GM12878 (cell line): ENCODE measurements around the gene RRP12. TPM values are rescaled to one million over a fixed set of nuclear protein-coding genes. Genes with fewer than 3 reads are reported as not detected.
A peak's percentile ranks its signal among the peaks of the same experiment; 100 is the strongest.

Source experiments
- ATAC-seq: fragments of 200-7000 bp; cut with Tn5 transposase; 3 replicates; pipeline ENCODE4 v1.9.1; 2020; ENCODE audit warnings: mild to moderate bottlenecking, moderate library complexity
- Bru-seq: library from RNA; stranded (reverse); fragments of 400-500 nt; gene quantifications from one replicate; lab custom pipeline; 2021; lab: Mats Ljungman, UMichigan
- BruChase-seq, 2 experiments: library from RNA; stranded (reverse); fragments of 400-500 nt; gene quantifications; one replicate each; lab custom pipeline; 2021; lab: Mats Ljungman, UMichigan
- BruUV-seq: library from RNA; stranded (reverse); fragments of 400-500 nt; replicated peaks from 2 replicates; lab custom pipeline; 2021; lab: Mats Ljungman, UMichigan
- CTCF ChIA-PET: fragments of 300-600 bp; sonication (Branson Sonifier 250); formaldehyde crosslinking; extraction: SDS; loops from one replicate; lab custom pipeline; 2021; ENCODE audit warnings: inconsistent platforms; lab: Yijun Ruan, JAX
- POLR2A ChIA-PET: fragments of 350-600 bp; formaldehyde crosslinking; extraction: SDS; loops from one replicate; lab custom pipeline; 2021; ENCODE audit warnings: inconsistent platforms; lab: Charles Lee
- RAD21 ChIA-PET: fragments of 300-600 bp; sonication (Branson Sonifier 250); formaldehyde crosslinking; loops from one replicate; lab custom pipeline; 2023; ENCODE audit warnings: antibody characterized with exemption; ENCODE audit not compliant: unreplicated experiment; lab: Charles Lee
- SMC1A ChIA-PET: fragments of 300-600 bp; sonication (Branson Sonifier 250); formaldehyde crosslinking; loops from one replicate; lab custom pipeline; 2023; ENCODE audit not compliant: unreplicated experiment, uncharacterized antibody; lab: Charles Lee
- DNase-seq: peaks from one replicate; pipeline ENCODE4 v3.0.0-alpha.2; 2011; ENCODE audit warnings: low read depth, low spot score
- FAIRE-seq: peaks from 3 replicates; lab custom pipeline; 2011; peaks lifted over from hg19 to GRCh38; lab: Jason Lieb, UNC
- H2AFZ ChIP-seq: 2 replicates; pipeline ENCODE4 v1.6.0; 2011; ENCODE audit warnings: low read depth, low read length, control low read depth; ENCODE audit not compliant: control insufficient read depth
- H3K27ac ChIP-seq: 2 replicates; pipeline ENCODE4 v1.5.1; 2011; ENCODE audit warnings: control low read depth; ENCODE audit not compliant: control insufficient read depth, insufficient read depth
- H3K27me3 ChIP-seq, 2 experiments: replicated peaks in 1 of 2; 2 replicates each; pipeline versions ENCODE4 v1.6.0 to v1.6.1; 2011; ENCODE audit warnings: low read length in 1 of 2; ENCODE audit not compliant: control insufficient read depth in 2 of 2, insufficient read depth in 2 of 2
- H3K36me3 ChIP-seq, 2 experiments: 2 replicates each; pipeline ENCODE4 v1.5.1; 2011; ENCODE audit warnings: low read length in 1 of 2; ENCODE audit not compliant: control insufficient read depth in 2 of 2, insufficient read depth in 2 of 2
- H3K4me1 ChIP-seq: 2 replicates; pipeline ENCODE4 v1.6.1; 2011; ENCODE audit warnings: mild to moderate bottlenecking, low read length, moderate library complexity, mixed read lengths; ENCODE audit not compliant: control insufficient read depth, insufficient read depth
- H3K4me2 ChIP-seq: 2 replicates; pipeline ENCODE4 v1.6.0; 2011; ENCODE audit warnings: control low read depth; ENCODE audit not compliant: control insufficient read depth, insufficient read depth
- H3K4me3 ChIP-seq: fragments of 200-600 bp; sonication (generic); 2 replicates; pipeline ENCODE4 v1.5.1; 2016
- H3K79me2 ChIP-seq: 2 replicates; pipeline ENCODE4 v1.6.0; 2011; ENCODE audit warnings: low read length; ENCODE audit not compliant: control insufficient read depth, insufficient read depth
- H3K9ac ChIP-seq: 2 replicates; pipeline ENCODE4 v1.8.0; 2011; ENCODE audit warnings: low read length, control low read depth, mixed read lengths; ENCODE audit not compliant: control insufficient read depth, insufficient read depth
- H3K9me3 ChIP-seq: replicated peaks from 3 replicates; pipeline ENCODE4 v1.5.1; 2011; ENCODE audit warnings: mild to moderate bottlenecking, low read length; ENCODE audit not compliant: control insufficient read depth, insufficient read depth
- H4K20me1 ChIP-seq: 2 replicates; pipeline ENCODE4 v1.6.0; 2011; ENCODE audit not compliant: control insufficient read depth, insufficient read depth
- CHD4 ChIP-seq: fragments of 200-600 bp; sonication (generic); IDR thresholded peaks from 2 replicates; pipeline ENCODE4 v1.6.1; 2016; ENCODE audit warnings: mild to moderate bottlenecking
- CREM ChIP-seq: IDR thresholded peaks from 2 replicates; pipeline ENCODE4 v1.6.1; 2014; ENCODE audit warnings: antibody characterized with exemption, low read depth
- KLF5 ChIP-seq: fragments of 450-650 bp; IDR thresholded peaks from 2 replicates; pipeline ENCODE4 v1.6.1; 2014; ENCODE audit warnings: mild to moderate bottlenecking; ENCODE audit not compliant: partially characterized antibody
- PML ChIP-seq: IDR thresholded peaks from 2 replicates; pipeline ENCODE4 v1.6.1; 2012; ENCODE audit warnings: low read length, inconsistent platforms
- STAT1 ChIP-seq: fragments of 450-650 bp; conservative IDR thresholded peaks from 2 replicates; pipeline ENCODE4 v1.6.1; 2014; ENCODE audit warnings: antibody characterized with exemption, mild to moderate bottlenecking
- WRNIP1 ChIP-seq: IDR thresholded peaks from 2 replicates; pipeline ENCODE4 v1.6.1; 2011; ENCODE audit warnings: low read depth, low read length, improper control_type of control experiment, borderline replicate concordance
- WGBS: methylation state at CpG from one replicate; pipeline ENCODE4 v1.1.6; 2016; ENCODE audit warnings: low lambda C conversion rate; ENCODE audit not compliant: insufficient replicate concordance, insufficient coverage; ENCODE audit errors: missing lambda C conversion rate; 5-methylcytosine and 5-hydroxymethylcytosine counted together
- in situ Hi-C: fragments of 300-500 bp; cut with MboI; formaldehyde crosslinking; loops from 9 replicates; pipeline ENCODE4 v1.14.3; 2018; ENCODE audit warnings: mixed read lengths
- intact Hi-C: fragments of 100-400 bp; cut with micrococcal nuclease; formaldehyde crosslinking; loops from one replicate; pipeline ENCODE4 v1.14.2; 2022; ENCODE audit not compliant: unreplicated experiment
- long read RNA-seq, 2 experiments: library from polyadenylated mRNA; unstranded; transcript quantifications; one replicate each; pipeline ENCODE4 v2.0.0, GENCODE V29; 2019 to 2020
- polyA minus RNA-seq, 3 experiments: library from RNA; depleted of rRNA, polyadenylated mRNA; stranded (reverse); fragments of >200 nt; gene quantifications; 2 replicates each; pipeline ENCODE4 v1.2.3, GENCODE V29; 2011
- polyA plus RNA-seq, 11 experiments: library from polyadenylated mRNA; depleted of rRNA in 4 of 11; unstranded in 6 of 11; stranded (reverse) in 5 of 11; fragments of >200 nt; fragmentation: Nextera tagmentation in 4 of 11; fragmentation: Illumina TruSeq in 1 of 11; extraction: Ambion mirVana in 4 of 11; extraction: Trizol in 1 of 11; gene quantifications; 1 replicate in 1 of 11; 2 replicates in 10 of 11; pipeline versions ENCODE4 v1.2.1 to v1.2.3, GENCODE V29; 2011 to 2016; ENCODE audit warnings: inconsistent platforms in 2 of 11, missing spikeins in 2 of 11, low read depth in 1 of 11
- total RNA-seq, 4 experiments: library from RNA; depleted of rRNA in 3 of 4; stranded (reverse); fragments of >200 nt in 3 of 4; fragmentation: Illumina TruSeq in 1 of 4; extraction: Trizol in 1 of 4; gene quantifications; 2 replicates each; pipeline versions ENCODE4 v1.2.1 to v1.2.3, GENCODE V29; 2013 to 2021
- TF ChIP-seq, protein P1 (sequence below): IDR thresholded peaks from 2 replicates; pipeline ENCODE4 v1.6.1; 2012; ENCODE audit warnings: improper control_type of control experiment, low read depth, low read length; ENCODE audit not compliant: insufficient replicate concordance

Gene RRP12, protein sequence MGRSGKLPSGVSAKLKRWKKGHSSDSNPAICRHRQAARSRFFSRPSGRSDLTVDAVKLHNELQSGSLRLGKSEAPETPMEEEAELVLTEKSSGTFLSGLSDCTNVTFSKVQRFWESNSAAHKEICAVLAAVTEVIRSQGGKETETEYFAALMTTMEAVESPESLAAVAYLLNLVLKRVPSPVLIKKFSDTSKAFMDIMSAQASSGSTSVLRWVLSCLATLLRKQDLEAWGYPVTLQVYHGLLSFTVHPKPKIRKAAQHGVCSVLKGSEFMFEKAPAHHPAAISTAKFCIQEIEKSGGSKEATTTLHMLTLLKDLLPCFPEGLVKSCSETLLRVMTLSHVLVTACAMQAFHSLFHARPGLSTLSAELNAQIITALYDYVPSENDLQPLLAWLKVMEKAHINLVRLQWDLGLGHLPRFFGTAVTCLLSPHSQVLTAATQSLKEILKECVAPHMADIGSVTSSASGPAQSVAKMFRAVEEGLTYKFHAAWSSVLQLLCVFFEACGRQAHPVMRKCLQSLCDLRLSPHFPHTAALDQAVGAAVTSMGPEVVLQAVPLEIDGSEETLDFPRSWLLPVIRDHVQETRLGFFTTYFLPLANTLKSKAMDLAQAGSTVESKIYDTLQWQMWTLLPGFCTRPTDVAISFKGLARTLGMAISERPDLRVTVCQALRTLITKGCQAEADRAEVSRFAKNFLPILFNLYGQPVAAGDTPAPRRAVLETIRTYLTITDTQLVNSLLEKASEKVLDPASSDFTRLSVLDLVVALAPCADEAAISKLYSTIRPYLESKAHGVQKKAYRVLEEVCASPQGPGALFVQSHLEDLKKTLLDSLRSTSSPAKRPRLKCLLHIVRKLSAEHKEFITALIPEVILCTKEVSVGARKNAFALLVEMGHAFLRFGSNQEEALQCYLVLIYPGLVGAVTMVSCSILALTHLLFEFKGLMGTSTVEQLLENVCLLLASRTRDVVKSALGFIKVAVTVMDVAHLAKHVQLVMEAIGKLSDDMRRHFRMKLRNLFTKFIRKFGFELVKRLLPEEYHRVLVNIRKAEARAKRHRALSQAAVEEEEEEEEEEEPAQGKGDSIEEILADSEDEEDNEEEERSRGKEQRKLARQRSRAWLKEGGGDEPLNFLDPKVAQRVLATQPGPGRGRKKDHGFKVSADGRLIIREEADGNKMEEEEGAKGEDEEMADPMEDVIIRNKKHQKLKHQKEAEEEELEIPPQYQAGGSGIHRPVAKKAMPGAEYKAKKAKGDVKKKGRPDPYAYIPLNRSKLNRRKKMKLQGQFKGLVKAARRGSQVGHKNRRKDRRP (N-terminal part only)
- 71.8 and 82.0 TPM in 2 replicates for total RNA-seq (2013; cell fraction: nucleolus; rRNA removed)
- total RNA-seq (2014; rRNA removed) (27.2 and 32.6 TPM in 2 replicates), total RNA-seq (2014; rRNA removed; fragmentation: Illumina TruSeq; extraction: Trizol) (14.6 and 14.9 TPM in 2 replicates), total RNA-seq (2021) (47.7 and 48.3 TPM in 2 replicates), polyA plus RNA-seq (2011; rRNA removed) (5.0 and 13.9 TPM in 2 replicates), polyA plus RNA-seq (2014; fragmentation: Illumina TruSeq; extraction: Trizol) (5.1 and 16.5 TPM in 2 replicates), polyA plus RNA-seq (2014; fragmentation: Nextera tagmentation; extraction: Ambion mirVana) (1 to 10 TPM; 5.3 to 5.7 TPM), polyA plus RNA-seq (2014; rRNA removed) (17.1 and 22.1 TPM in 2 replicates), polyA plus RNA-seq (2016; fragmentation: Nextera tagmentation; extraction: Ambion mirVana) (10 to 100 TPM; 47.2 to 48.7 TPM), polyA minus RNA-seq (2011; rRNA and poly(A)+ RNA removed) (19.9 and 23.0 TPM in 2 replicates), Bru-seq, nascent RNA (percentile 55 among the genes with signal in this experiment), BruChase-seq, experiment 1, labeled RNA remaining after a 6-hour chase (percentile 64 among the genes with signal in this experiment), BruChase-seq, experiment 2, labeled RNA remaining after a 2-hour chase (percentile 61 among the genes with signal in this experiment)
- polyA plus RNA-seq (2011; ENCODE audit: low read depth): 9.1 TPM
- 8.6 and 8.9 TPM in 2 replicates for polyA plus RNA-seq (2011; cell fraction: cytosol; rRNA removed)
- 38.5 and 56.3 TPM in 2 replicates for polyA plus RNA-seq (2011; cell fraction: nucleus; rRNA removed)
- polyA plus RNA-seq (2012): 14.7 and 17.0 TPM in 2 replicates
- 7.4 and 14.5 TPM in 2 replicates for polyA minus RNA-seq (2011; cell fraction: cytosol; rRNA and poly(A)+ RNA removed)
- polyA minus RNA-seq (2011; cell fraction: nucleus; rRNA and poly(A)+ RNA removed): 22.7 and 41.5 TPM in 2 replicates
- long read RNA-seq, experiment 1, full-length matches to known transcripts: 8 of 19 reads
- long read RNA-seq, experiment 1, partial matches to known transcripts: 6 of 19 reads
- long read RNA-seq, experiment 1, other reads (novel, unspliced or antisense): 5 of 19 reads
- long read RNA-seq, experiment 2, partial matches to known transcripts: 6 of 9 reads
- long read RNA-seq, experiment 2, other reads (novel, unspliced or antisense): 2 of 9 reads

GRCh38 chr10:97400665-97401454, at the start of gene RRP12:
TSS of gene RRP12 (minus strand) at chr10:97401340. CDS start at chr10:97401231, 109 bp downstream.
- Histone ChIP-seq H3K4me3 (peak within 1 kb of the TSS; percentile 72), H3K4me2 (peak within 1 kb of the TSS; percentile 68), H3K79me2 (peaks cover 10% of the 10 kb centered on the region), H3K9ac (peak within 1 kb of the TSS; percentile 57), H3K4me1 (no peaks in the 10 kb centered on the region), H3K27me3 (no peaks in the 10 kb centered on the region), H3K36me3 (no peaks in the 10 kb centered on the region; a peak in 2 of 4 replicates), H3K27ac (peak within 1 kb of the TSS; percentile 34; the same call in 1 of the 2 replicates), H3K9me3 (no peaks in the 10 kb centered on the region), H2AFZ (peak within 1 kb of the TSS; percentile 95), H4K20me1 (no peaks in the 10 kb centered on the region)
- FAIRE-seq (peak; percentile 100), ATAC-seq (peak; percentile 96), DNase-seq (peak; percentile 93)
- CTCF ChIA-PET: interaction anchor here (0.6 to 2.3 kb wide), 10 partner anchors 9 to 328 kb away, joined by 3 to 7 read pairs (median 5); no protein-coding TSS in a partner anchor
- SMC1A ChIA-PET: interaction anchor here (0.7 to 2.0 kb wide), 7 partner anchors 10 to 285 kb away, joined by 3 to 5 read pairs (median 3); no protein-coding TSS in a partner anchor
- BruUV-seq: TSS peak; percentile 96
- RAD21 ChIA-PET: interaction anchor here (0.7 to 3.0 kb wide), 3 partner anchors 45 to 216 kb away, joined by 3 to 10 read pairs (median 3); no protein-coding TSS in a partner anchor
- POLR2A ChIA-PET: interaction anchor here (0.5 to 1.6 kb wide), 4 partner anchors 11 to 1283 kb away, joined by 3 to 9 read pairs (median 5); no protein-coding TSS in a partner anchor
- in situ Hi-C loops (no loop called here), intact Hi-C loops (no loop called here)
- under 1% methylated on average over 39 of the region's 39 CpGs for WGBS
- TF ChIP-seq PML (no peak), CHD4 (no peak), CREM (peak; percentile 97), KLF5 (peak; percentile 47), STAT1 (no peak), WRNIP1 (no peak)
- TF ChIP-seq, protein P1, sequence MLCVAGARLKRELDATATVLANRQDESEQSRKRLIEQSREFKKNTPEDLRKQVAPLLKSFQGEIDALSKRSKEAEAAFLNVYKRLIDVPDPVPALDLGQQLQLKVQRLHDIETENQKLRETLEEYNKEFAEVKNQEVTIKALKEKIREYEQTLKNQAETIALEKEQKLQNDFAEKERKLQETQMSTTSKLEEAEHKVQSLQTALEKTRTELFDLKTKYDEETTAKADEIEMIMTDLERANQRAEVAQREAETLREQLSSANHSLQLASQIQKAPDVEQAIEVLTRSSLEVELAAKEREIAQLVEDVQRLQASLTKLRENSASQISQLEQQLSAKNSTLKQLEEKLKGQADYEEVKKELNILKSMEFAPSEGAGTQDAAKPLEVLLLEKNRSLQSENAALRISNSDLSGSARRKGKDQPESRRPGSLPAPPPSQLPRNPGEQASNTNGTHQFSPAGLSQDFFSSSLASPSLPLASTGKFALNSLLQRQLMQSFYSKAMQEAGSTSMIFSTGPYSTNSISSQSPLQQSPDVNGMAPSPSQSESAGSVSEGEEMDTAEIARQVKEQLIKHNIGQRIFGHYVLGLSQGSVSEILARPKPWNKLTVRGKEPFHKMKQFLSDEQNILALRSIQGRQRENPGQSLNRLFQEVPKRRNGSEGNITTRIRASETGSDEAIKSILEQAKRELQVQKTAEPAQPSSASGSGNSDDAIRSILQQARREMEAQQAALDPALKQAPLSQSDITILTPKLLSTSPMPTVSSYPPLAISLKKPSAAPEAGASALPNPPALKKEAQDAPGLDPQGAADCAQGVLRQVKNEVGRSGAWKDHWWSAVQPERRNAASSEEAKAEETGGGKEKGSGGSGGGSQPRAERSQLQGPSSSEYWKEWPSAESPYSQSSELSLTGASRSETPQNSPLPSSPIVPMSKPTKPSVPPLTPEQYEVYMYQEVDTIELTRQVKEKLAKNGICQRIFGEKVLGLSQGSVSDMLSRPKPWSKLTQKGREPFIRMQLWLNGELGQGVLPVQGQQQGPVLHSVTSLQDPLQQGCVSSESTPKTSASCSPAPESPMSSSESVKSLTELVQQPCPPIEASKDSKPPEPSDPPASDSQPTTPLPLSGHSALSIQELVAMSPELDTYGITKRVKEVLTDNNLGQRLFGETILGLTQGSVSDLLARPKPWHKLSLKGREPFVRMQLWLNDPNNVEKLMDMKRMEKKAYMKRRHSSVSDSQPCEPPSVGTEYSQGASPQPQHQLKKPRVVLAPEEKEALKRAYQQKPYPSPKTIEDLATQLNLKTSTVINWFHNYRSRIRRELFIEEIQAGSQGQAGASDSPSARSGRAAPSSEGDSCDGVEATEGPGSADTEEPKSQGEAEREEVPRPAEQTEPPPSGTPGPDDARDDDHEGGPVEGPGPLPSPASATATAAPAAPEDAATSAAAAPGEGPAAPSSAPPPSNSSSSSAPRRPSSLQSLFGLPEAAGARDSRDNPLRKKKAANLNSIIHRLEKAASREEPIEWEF: no peak
